ENCODE data around the gene FAM163A.
"Not testable (repeated sequence)": the region's sequence is repeated elsewhere in the genome, so short reads cannot be mapped to it uniquely, and the experiment has no call there.

The FAM163A gene

GRCh38 chr1:179742717-179743678, at the start of gene FAM163A:
TSS of gene FAM163A (plus strand) at chr1:179743291. CDS start at chr1:179813098, 69,807 bp downstream.
- no peak for DNase-seq (ENCODE audit: low spot score)

- not testable (repeated sequence) for DNase-seq (ENCODE audit: low spot score)
These were observed 48.6 kb upstream of the FAM163A start for GRCh38 chr1:179694530-179694929.

GRCh38 chr1:179702946-179703539, 40.0 kb upstream of the FAM163A start:
- no peak for DNase-seq (ENCODE audit: low spot score)

GRCh38 chr1:179706339-179706941, 36.7 kb upstream of the FAM163A start:
- DNase-seq (ENCODE audit: low spot score) = peak; percentile 62

GRCh38 chr1:179707406-179707805, 35.7 kb upstream of the FAM163A start:
- DNase-seq (ENCODE audit: low spot score) = no peak

GRCh38 chr1:179708434-179709195, 34.5 kb upstream of the FAM163A start:
- no peak for DNase-seq (ENCODE audit: low spot score)

- DNase-seq (ENCODE audit: low spot score) = no peak
These were observed 33.2 kb upstream of the FAM163A start for GRCh38 chr1:179709841-179710329.

- DNase-seq (ENCODE audit: low spot score) = no peak
These were observed 28.9 kb upstream of the FAM163A start for GRCh38 chr1:179714159-179714558.

GRCh38 chr1:179714623-179715022, 28.5 kb upstream of the FAM163A start:
- DNase-seq (ENCODE audit: low spot score) = no peak

- DNase-seq (ENCODE audit: low spot score) = no peak
These were observed 23.8 kb upstream of the FAM163A start for GRCh38 chr1:179719272-179719671.

- DNase-seq (ENCODE audit: low spot score) = no peak
These were observed 14.8 kb upstream of the FAM163A start for GRCh38 chr1:179728271-179728670.

GRCh38 chr1:179729881-179730280, 13.2 kb upstream of the FAM163A start:
- DNase-seq (ENCODE audit: low spot score) = no peak

GRCh38 chr1:179731643-179732042, 11.4 kb upstream of the FAM163A start:
- no peak for DNase-seq (ENCODE audit: low spot score)

- no peak for DNase-seq (ENCODE audit: low spot score)
These were observed 800 bp upstream of the FAM163A start for GRCh38 chr1:179742291-179742690.

GRCh38 chr1:179743679-179744400, 749 bp downstream of the FAM163A start:
- DNase-seq (ENCODE audit: low spot score) = no peak

GRCh38 chr1:179744401-179745130, 1.5 kb downstream of the FAM163A start:
- DNase-seq (ENCODE audit: low spot score) = no peak

GRCh38 chr1:179745131-179745611, 2.1 kb downstream of the FAM163A start:
- DNase-seq (ENCODE audit: low spot score) = no peak

GRCh38 chr1:179745743-179746142, 2.7 kb downstream of the FAM163A start:
- no peak for DNase-seq (ENCODE audit: low spot score)

- DNase-seq (ENCODE audit: low spot score) = no peak
These were observed 4.5 kb downstream of the FAM163A start for GRCh38 chr1:179747611-179748010.

GRCh38 chr1:179748772-179749171, 5.7 kb downstream of the FAM163A start:
- DNase-seq (ENCODE audit: low spot score) = no peak
